ENCODE data around the gene HMGCS2.

The HMGCS2 gene

DNA sequence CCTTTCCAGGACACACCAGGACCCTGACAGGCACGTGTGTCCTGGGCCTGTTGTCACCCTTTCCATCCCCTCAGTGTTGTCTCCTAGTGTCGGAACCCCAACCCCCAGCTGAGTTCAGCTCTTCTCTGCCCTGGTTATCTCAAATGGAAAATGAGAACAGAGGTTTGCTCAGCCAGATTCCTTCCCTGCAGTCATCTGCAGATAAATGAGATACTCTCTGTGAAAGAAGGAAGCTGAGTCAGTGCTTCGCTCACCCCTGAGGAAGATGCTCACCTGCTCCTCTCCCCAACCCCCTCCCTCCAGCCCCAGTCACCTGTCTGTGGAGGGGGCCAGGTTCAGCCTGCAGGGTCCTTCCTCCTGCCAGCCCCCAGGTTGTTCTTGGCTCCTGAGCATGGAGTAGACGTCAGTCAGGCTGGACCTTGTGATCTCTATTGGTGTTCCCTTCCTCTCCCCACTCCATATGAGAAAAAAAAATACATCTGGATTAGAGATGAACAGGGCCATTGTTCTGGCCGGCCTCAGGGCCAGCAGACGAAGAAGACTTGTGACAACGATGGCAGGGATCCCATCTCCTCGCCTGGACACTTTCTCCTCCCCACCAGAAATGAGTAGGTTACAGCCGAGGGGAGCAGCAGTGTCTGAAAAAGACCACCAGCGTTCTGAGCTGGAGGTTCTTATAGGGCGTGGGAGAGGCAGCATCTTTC lies 36.1 kb downstream of the HMGCS2 start:
- H3K4me3 ChIP-seq (ENCODE audit: low read depth, low read length) = no peak overlapping the region
- DNase-seq (ENCODE audit: low read depth) = no peak
- TF ChIP-seq, protein P1, sequence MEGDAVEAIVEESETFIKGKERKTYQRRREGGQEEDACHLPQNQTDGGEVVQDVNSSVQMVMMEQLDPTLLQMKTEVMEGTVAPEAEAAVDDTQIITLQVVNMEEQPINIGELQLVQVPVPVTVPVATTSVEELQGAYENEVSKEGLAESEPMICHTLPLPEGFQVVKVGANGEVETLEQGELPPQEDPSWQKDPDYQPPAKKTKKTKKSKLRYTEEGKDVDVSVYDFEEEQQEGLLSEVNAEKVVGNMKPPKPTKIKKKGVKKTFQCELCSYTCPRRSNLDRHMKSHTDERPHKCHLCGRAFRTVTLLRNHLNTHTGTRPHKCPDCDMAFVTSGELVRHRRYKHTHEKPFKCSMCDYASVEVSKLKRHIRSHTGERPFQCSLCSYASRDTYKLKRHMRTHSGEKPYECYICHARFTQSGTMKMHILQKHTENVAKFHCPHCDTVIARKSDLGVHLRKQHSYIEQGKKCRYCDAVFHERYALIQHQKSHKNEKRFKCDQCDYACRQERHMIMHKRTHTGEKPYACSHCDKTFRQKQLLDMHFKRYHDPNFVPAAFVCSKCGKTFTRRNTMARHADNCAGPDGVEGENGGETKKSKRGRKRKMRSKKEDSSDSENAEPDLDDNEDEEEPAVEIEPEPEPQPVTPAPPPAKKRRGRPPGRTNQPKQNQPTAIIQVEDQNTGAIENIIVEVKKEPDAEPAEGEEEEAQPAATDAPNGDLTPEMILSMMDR (IDR thresholded peaks at IDR 0.05; ENCODE audit: control insufficient read depth, extremely low read depth, insufficient read depth) = no peak

DNA sequence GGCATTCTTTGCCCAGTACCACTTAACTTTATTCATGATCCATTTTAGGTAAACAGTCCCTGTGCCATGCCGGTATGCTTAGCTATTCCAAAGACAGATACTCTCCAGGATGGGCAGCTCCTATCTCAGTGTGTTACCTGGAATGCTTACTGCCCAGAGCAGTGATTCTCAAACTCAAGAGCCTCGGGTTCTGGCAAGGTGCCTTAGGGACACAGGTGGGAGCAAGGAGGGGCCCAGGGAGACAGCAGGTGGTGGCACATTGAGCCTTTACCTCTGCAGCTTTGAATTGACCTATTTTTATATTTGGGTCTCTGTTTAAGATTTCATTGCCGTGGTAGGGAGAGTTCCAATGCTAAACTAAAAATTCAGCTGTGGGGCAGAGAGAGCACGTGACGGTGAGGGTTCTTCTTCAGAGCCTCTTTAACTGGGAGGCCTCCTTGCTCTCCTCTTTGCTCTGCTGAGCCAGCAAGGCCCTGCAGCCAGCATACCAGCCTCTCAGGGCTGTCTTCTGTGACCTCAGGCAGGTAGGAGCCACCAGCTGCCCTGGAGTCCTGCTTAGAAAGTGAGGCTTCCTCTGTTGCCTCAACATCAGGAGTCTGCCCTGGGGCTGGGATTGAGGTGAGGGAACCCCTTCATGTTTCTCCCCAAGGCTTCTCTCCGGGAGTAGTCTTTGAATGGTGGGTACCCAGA lies 36.8 kb downstream of the HMGCS2 start:
- TF ChIP-seq, protein P1 (IDR thresholded peaks at IDR 0.05; ENCODE audit: control insufficient read depth, extremely low read depth, insufficient read depth) = no peak
- no peak overlapping the region for H3K4me3 ChIP-seq (ENCODE audit: low read depth, low read length)
- no peak for DNase-seq (ENCODE audit: low read depth)

DNA sequence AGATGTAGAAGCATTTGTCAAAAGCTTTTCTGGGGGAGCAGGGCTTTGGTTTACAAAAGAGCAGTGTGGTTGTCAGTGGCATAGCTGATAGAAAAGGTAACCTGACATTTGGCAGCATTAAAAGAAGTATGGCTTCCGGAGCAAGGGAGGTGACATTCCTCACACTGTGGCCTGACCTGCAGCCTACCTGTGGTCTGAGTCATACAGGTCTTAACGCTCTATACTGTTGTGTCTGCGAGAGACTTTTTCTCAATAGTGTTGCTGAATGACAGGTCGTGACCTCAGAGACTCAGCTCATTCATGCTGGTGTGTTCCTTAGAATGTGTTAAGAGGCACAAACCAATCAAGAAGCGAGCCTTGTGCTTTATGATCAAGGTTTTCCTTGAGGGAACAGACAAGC lies 37.6 kb downstream of the HMGCS2 start:
- no peak overlapping the region for H3K4me3 ChIP-seq (ENCODE audit: low read depth, low read length)
- no peak for DNase-seq (ENCODE audit: low read depth)
- TF ChIP-seq, protein P1 (IDR thresholded peaks at IDR 0.05; ENCODE audit: control insufficient read depth, extremely low read depth, insufficient read depth) = no peak

DNA sequence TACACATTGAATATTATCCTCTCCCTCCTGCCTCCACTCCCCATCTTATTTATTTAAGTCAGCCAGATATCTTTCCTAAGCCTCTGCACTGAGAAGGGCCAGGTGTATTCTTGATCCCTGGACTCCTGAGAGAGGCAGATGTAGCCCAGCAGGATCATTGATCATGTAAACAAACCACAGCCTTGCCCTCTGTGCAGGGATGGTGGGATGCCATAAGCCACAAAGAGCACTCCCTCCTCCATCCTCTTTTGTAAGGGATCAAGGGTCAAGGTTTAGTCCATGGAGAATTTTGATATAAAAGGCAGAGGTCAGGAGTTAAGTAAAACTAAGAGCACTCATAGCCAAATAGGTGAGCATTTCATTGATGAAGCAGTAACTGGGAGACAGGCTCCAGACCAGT lies 39.7 kb downstream of the HMGCS2 start:
- DNase-seq (ENCODE audit: low read depth) = no peak
- TF ChIP-seq, protein P1 (IDR thresholded peaks at IDR 0.05; ENCODE audit: control insufficient read depth, extremely low read depth, insufficient read depth) = no peak
- no peak overlapping the region for H3K4me3 ChIP-seq (ENCODE audit: low read depth, low read length)

DNA sequence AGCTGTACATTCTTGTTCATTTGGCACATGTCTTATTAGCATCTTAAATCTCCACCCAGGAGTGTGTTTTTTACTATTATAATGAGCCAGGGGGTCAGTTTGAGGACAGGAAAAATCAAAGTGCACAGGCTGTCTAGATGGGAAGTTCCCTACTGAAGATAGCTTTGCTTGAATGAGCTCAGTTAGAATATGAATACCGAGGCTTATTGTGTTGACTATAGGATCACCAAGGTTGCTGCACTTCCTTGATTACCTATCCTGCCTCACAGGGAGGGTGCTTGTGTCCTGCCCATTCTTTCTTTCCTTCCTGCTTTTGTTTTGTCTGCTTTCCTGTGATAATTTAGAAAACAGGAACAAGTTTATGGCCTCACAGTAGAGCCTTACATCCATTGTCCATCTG lies 40.7 kb downstream of the HMGCS2 start:
- no peak overlapping the region for H3K4me3 ChIP-seq (ENCODE audit: low read depth, low read length)
- no peak for DNase-seq (ENCODE audit: low read depth)
- TF ChIP-seq, protein P1 (IDR thresholded peaks at IDR 0.05; ENCODE audit: control insufficient read depth, extremely low read depth, insufficient read depth) = no peak

DNA sequence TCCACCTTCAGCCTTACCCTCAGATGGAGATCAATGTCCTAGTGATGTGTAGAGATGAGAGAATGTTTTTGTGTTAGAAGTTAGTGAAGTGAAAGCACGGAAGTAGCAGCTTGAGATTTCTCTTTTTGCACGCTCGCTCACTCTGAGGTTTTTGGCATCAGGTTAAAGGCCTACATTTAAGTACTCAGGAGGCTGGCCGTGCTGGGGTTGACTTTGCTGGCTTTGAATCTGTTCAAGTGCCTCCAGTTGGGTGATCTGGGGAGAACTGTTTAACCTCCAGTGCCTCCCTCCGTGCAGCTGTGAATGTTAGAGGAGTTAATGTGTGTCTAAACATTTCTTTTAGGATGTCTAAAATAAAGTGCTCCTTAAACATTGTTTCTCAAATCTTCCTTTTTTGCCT lies 43.1 kb downstream of the HMGCS2 start:
- TF ChIP-seq, protein P1 (IDR thresholded peaks at IDR 0.05; ENCODE audit: control insufficient read depth, extremely low read depth, insufficient read depth) = no peak
- no peak overlapping the region for H3K4me3 ChIP-seq (ENCODE audit: low read depth, low read length)
- DNase-seq (ENCODE audit: low read depth) = no peak
